DND-41 (cell line): Measurements from ENCODE around the gene TEFM.

Experiments
- ATAC-seq: fragments of 200-7000 bp; cut with Tn5 transposase; 3 replicates; pipeline ENCODE4 v1.9.1; 2021; ENCODE audit warnings: low read depth; ENCODE audit not compliant: insufficient read depth
- DNase-seq: peaks from one replicate; pipeline ENCODE4 v3.0.0-alpha.2; 2020
- H2AFZ ChIP-seq: 2 replicates; pipeline ENCODE4 v1.6.0; 2012; ENCODE audit warnings: low read depth, low read length
- H3K27ac ChIP-seq: 2 replicates; pipeline ENCODE4 v1.5.1; 2012; ENCODE audit warnings: low read length, inconsistent platforms
- H3K27me3 ChIP-seq: fragments of 200-600 bp; sonication (generic); 2 replicates; pipeline ENCODE4 v1.6.0; 2012; ENCODE audit warnings: low read length, mild to moderate bottlenecking, inconsistent platforms; ENCODE audit not compliant: insufficient read depth, poor library complexity
- H3K36me3 ChIP-seq: 2 replicates; pipeline ENCODE4 v1.5.1; 2012; ENCODE audit warnings: low read length, inconsistent platforms; ENCODE audit not compliant: insufficient read depth
- H3K4me1 ChIP-seq: 2 replicates; pipeline ENCODE4 v1.5.1; 2012; ENCODE audit warnings: mild to moderate bottlenecking, low read length; ENCODE audit not compliant: insufficient read depth
- H3K4me2 ChIP-seq: 2 replicates; pipeline ENCODE4 v1.6.0; 2012; ENCODE audit warnings: mild to moderate bottlenecking, moderate library complexity, low read length, inconsistent platforms; ENCODE audit not compliant: insufficient read depth
- H3K4me3 ChIP-seq, 2 experiments: fragments of 200-600 bp in 1 of 2; shearing (Covaris generic) in 1 of 2; 2 replicates each; pipeline ENCODE4 v1.5.1; 2012 to 2016; ENCODE audit warnings: inconsistent platforms in 2 of 2, low read length in 2 of 2, mild to moderate bottlenecking in 2 of 2, low read depth in 1 of 2, moderate library complexity in 1 of 2
- H3K79me2 ChIP-seq: 2 replicates; pipeline ENCODE4 v1.6.0; 2012; ENCODE audit warnings: low read length, inconsistent platforms; ENCODE audit not compliant: insufficient read depth
- H3K9ac ChIP-seq: 2 replicates; pipeline ENCODE4 v1.6.0; 2012; ENCODE audit warnings: low read depth, mild to moderate bottlenecking, inconsistent platforms, low read length, moderate library complexity
- H3K9me3 ChIP-seq: 2 replicates; pipeline ENCODE4 v1.5.1; 2012; ENCODE audit warnings: low read length, moderate library complexity, mild to moderate bottlenecking, inconsistent platforms; ENCODE audit not compliant: insufficient read depth, severe bottlenecking
- H4K20me1 ChIP-seq: 2 replicates; pipeline ENCODE4 v1.6.0; 2012; ENCODE audit warnings: low read length; ENCODE audit not compliant: insufficient read depth
- EZH2 ChIP-seq: IDR thresholded peaks from 3 replicates; pipeline ENCODE4 v1.6.1; 2012; ENCODE audit warnings: borderline replicate concordance, low read depth, mild to moderate bottlenecking, moderate library complexity, low read length, inconsistent platforms; ENCODE audit not compliant: severe bottlenecking
- TF ChIP-seq, protein P1 (sequence below): IDR thresholded peaks from 2 replicates; pipeline ENCODE4 v1.5.1; 2012; ENCODE audit warnings: borderline replicate concordance, low read length, moderate library complexity, mild to moderate bottlenecking; ENCODE audit not compliant: poor library complexity, severe bottlenecking; ENCODE audit errors: extremely low read depth

The TEFM gene

DNA sequence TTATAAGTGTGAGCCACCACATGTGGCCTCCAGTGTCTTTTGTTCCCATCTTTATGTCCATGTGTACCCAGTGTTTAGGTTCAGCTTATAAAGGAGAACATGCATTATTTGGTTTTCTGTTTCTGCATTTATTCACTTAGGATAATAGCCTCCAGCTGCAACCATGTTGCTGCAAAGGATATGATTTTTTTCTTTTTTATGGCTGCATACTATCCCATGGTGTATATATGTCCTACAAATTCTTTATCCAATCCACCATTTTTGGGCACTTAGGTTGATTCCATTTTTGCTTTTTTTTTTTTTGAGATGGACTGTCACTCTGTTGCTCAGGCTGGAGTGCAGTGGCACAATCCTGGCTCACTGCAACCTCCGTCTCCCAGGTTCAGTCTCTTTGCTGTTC lies 41.4 kb downstream of the TEFM start:
- DNase-seq, result no peak
- Histone ChIP-seq H3K27me3 (no peaks in the 10 kb centered on the region), H3K4me3 (no peak overlapping the region), H3K9me3 (no peaks in the 10 kb centered on the region), H4K20me1 (no peaks in the 10 kb centered on the region), H3K36me3 (peaks cover 78% of the 10 kb centered on the region), H3K4me2 (no peak overlapping the region), H2AFZ (no peak overlapping the region), H3K4me1 (no peaks in the 10 kb centered on the region), H3K27ac (no peak overlapping the region), H3K79me2 (no peaks in the 10 kb centered on the region), H3K9ac (no peak overlapping the region)
- no peak for ATAC-seq
- TF ChIP-seq, protein P1, sequence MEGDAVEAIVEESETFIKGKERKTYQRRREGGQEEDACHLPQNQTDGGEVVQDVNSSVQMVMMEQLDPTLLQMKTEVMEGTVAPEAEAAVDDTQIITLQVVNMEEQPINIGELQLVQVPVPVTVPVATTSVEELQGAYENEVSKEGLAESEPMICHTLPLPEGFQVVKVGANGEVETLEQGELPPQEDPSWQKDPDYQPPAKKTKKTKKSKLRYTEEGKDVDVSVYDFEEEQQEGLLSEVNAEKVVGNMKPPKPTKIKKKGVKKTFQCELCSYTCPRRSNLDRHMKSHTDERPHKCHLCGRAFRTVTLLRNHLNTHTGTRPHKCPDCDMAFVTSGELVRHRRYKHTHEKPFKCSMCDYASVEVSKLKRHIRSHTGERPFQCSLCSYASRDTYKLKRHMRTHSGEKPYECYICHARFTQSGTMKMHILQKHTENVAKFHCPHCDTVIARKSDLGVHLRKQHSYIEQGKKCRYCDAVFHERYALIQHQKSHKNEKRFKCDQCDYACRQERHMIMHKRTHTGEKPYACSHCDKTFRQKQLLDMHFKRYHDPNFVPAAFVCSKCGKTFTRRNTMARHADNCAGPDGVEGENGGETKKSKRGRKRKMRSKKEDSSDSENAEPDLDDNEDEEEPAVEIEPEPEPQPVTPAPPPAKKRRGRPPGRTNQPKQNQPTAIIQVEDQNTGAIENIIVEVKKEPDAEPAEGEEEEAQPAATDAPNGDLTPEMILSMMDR, result no peak
- TF ChIP-seq EZH2, result no peak

DNA sequence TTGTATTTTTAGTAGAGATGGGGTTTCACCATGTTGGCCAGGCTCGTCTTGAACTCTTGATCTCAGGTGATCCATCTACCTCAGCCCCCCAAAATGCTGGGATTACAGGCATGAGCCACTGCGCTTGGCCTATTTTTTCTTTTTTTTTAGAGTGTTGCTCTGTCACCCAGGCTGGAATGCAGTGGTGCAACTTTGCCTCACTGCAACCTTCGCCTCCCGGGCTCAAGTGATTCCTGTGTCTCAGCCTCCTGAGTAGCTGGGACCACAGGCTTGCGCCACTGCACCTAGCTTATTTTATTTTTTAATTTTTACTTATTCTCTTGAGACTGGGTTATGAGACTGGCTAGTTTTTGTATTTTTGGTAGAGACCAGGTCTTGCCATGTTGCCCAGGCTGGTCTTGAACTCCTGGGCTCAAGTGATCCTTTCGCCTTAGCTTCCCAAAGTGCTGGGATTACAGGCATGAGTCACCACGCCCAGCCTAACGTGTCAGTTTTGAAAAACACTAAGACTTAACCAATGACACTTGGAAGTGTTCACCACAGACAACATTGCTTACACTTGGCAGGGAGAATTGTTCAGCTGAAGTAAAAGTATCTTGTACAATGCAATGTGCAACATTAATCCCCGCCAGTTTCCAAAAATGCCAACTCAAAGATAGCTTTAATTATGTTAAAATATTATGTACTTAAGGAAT lies 47.3 kb downstream of the TEFM start:
- TF ChIP-seq, protein P1, result no peak
- TF ChIP-seq EZH2, result no peak
- no peak overlapping the region for H3K9ac ChIP-seq
- H3K4me1 ChIP-seq, result no peaks in the 10 kb centered on the region
- H4K20me1 ChIP-seq, result 0 out of 2 replicates have a peak, but pooled peaks cover 3% of the 10 kb centered on the region
- no peak overlapping the region for H3K4me3 ChIP-seq
- no peak overlapping the region for H3K27ac ChIP-seq
- ATAC-seq (no peak), DNase-seq (no peak)
- no peak overlapping the region for H3K4me2 ChIP-seq
- H2AFZ ChIP-seq, result no peak overlapping the region
- H3K27me3 ChIP-seq, result no peaks in the 10 kb centered on the region
- H3K79me2 ChIP-seq, result no peaks in the 10 kb centered on the region
- H3K36me3 ChIP-seq, result peaks cover 82% of the 10 kb centered on the region
- H3K9me3 ChIP-seq, result no peaks in the 10 kb centered on the region

DNA sequence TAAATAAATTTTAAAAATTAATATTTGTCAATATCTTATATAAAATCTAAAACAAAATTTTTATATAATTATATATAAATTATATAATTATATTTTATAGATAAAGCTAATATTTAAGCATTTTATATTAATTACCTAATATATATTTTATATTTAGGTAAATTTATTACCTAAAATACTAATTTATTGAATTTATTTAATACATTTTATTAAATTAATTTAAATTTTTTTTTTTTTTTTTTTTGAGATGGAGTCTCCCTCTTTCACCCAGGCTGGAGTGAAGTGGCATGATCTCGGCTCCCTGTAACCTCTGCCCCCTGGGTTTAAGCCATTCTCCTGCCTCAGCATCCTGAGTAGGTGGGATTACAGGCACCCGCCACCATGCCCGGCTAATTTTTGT lies 51.9 kb downstream of the TEFM start:
- Histone ChIP-seq H3K4me3 (no peak overlapping the region), H3K27ac (no peak overlapping the region), H3K79me2 (peaks cover under 1% of the 10 kb centered on the region; the same call in 1 of the 2 replicates), H2AFZ (no peak overlapping the region), H3K4me1 (no peaks in the 10 kb centered on the region), H3K36me3 (peaks cover 78% of the 10 kb centered on the region), H3K9me3 (no peaks in the 10 kb centered on the region), H3K27me3 (no peaks in the 10 kb centered on the region), H4K20me1 (peaks cover 4% of the 10 kb centered on the region; the same call in 1 of the 2 replicates), H3K4me2 (no peak overlapping the region), H3K9ac (no peak overlapping the region)
- DNase-seq (no peak), ATAC-seq (no peak)
- no peak for TF ChIP-seq EZH2
- TF ChIP-seq, protein P1, result no peak
